Natural killer cell (primary cell): ENCODE results near the gene PEX5L. TPM values are rescaled to one million over a fixed set of nuclear protein-coding genes. Genes with fewer than 3 reads are reported as not detected.

Source experiments
- ATAC-seq, 3 donors: fragments of 150-1000 bp in 2 of 3; fragments of 200-7000 bp in 1 of 3; cut with Tn5 transposase; 1 replicate in 1 of 3; 2 replicates in 2 of 3; pipeline ENCODE4 v1.10.0; 2021; ENCODE audit warnings: mild to moderate bottlenecking in 2 of 3, moderate library complexity in 2 of 3
- DNase-seq, 2 donors: peaks; one replicate each; pipeline versions ENCODE4 v3.0.0 to v3.0.0-alpha.2; 2013 to 2021; ENCODE audit warnings: mixed read lengths in 1 of 2
- H3K27ac ChIP-seq: one replicate; pipeline ENCODE4 v1.5.1; 2013; ENCODE audit warnings: mild to moderate bottlenecking, low read length
- H3K27me3 ChIP-seq: one replicate; pipeline ENCODE4 v1.6.1; 2013; ENCODE audit warnings: low read length; ENCODE audit not compliant: control insufficient read depth, insufficient read depth
- H3K36me3 ChIP-seq: one replicate; pipeline ENCODE4 v1.6.1; 2013; ENCODE audit warnings: low read length; ENCODE audit not compliant: control insufficient read depth, insufficient read depth
- H3K4me1 ChIP-seq: one replicate; pipeline ENCODE4 v1.6.1; 2013; ENCODE audit warnings: low read length; ENCODE audit not compliant: control insufficient read depth, insufficient read depth
- H3K4me3 ChIP-seq: one replicate; pipeline ENCODE4 v1.5.1; 2013; ENCODE audit warnings: low read length
- H3K9me3 ChIP-seq: one replicate; pipeline ENCODE4 v1.6.1; 2013; ENCODE audit warnings: low read length; ENCODE audit not compliant: control insufficient read depth, insufficient read depth
- H3K27ac Mint-ChIP-seq, 2 donors: one replicate each; pipeline ENCODE4 v1.8.0; 2022; ENCODE audit warnings: mild to moderate bottlenecking in 2 of 2, mixed read lengths in 2 of 2, moderate library complexity in 1 of 2
- H3K27me3 Mint-ChIP-seq, 2 donors: one replicate each; pipeline ENCODE4 v1.8.0; 2022; ENCODE audit warnings: low read depth in 2 of 2, mixed read lengths in 2 of 2
- H3K36me3 Mint-ChIP-seq: one replicate; pipeline ENCODE4 v1.8.0; 2022; ENCODE audit warnings: mixed read lengths
- H3K4me1 Mint-ChIP-seq, 2 donors: one replicate each; pipeline ENCODE4 v1.8.0; 2022; ENCODE audit warnings: mixed read lengths in 2 of 2
- H3K4me3 Mint-ChIP-seq: one replicate; pipeline ENCODE4 v1.8.0; 2022; ENCODE audit warnings: mild to moderate bottlenecking, moderate library complexity, mixed read lengths
- H3K9me3 Mint-ChIP-seq, 2 donors: one replicate each; pipeline ENCODE4 v1.8.0; 2022; ENCODE audit warnings: mixed read lengths in 2 of 2
- CTCF ChIP-seq: fragments of 200-600 bp; IDR thresholded peaks from one replicate; pipeline ENCODE4 v1.8.0; 2022; ENCODE audit warnings: antibody characterized with exemption
- WGBS: methylation state at CpG from one replicate; pipeline ENCODE4 v1.1.7; 2013; ENCODE audit warnings: missing lambda C conversion rate; ENCODE audit not compliant: insufficient coverage; 5-methylcytosine and 5-hydroxymethylcytosine counted together
- intact Hi-C: fragments of 100-400 bp; cut with micrococcal nuclease; formaldehyde crosslinking; loops from one replicate; pipeline ENCODE4 v1.14.2; 2022
- total RNA-seq, 4 donors: library from RNA; stranded (reverse); fragments of 120-200 nt in 1 of 4; gene quantifications; one replicate each; pipeline versions ENCODE4 v1.2.3 to v1.2.4, GENCODE V29; 2013 to 2022

The PEX5L gene
- total RNA-seq, 3 donors from 2014 or later (not counting 1 experiment from before 2014, with no cell fraction given): not detected

GRCh38 chr3:180048840-180049239, 12.1 kb upstream of the PEX5L start:
- H3K4me3 ChIP-seq: no peak overlapping the region
- intact Hi-C loops: no loop called here
- no CpG with 5 or more reads among the region's 1 CpG for WGBS
- H3K27me3 Mint-ChIP-seq: no peaks in the 10 kb centered on the region
- no peak overlapping the region for H3K27ac ChIP-seq
- no peak overlapping the region for H3K4me3 Mint-ChIP-seq
- no peaks in the 10 kb centered on the region for H3K4me1 Mint-ChIP-seq
- no peaks in the 10 kb centered on the region for H3K4me1 ChIP-seq
- no peaks in the 10 kb centered on the region for H3K36me3 ChIP-seq
- DNase-seq (no peak), ATAC-seq (no peak)
- H3K9me3 Mint-ChIP-seq: peaks cover 3 to 6% of the 10 kb centered on the region in 2 donors
- no peaks in the 10 kb centered on the region for H3K9me3 ChIP-seq
- no peak overlapping the region for H3K27ac Mint-ChIP-seq
- TF ChIP-seq CTCF: no peak
- no peaks in the 10 kb centered on the region for H3K27me3 ChIP-seq
- no peaks in the 10 kb centered on the region for H3K36me3 Mint-ChIP-seq

- Mint-ChIP-seq H3K4me3 (no peak overlapping the region), H3K27me3 (no peaks in the 10 kb centered on the region), H3K27ac (no peak overlapping the region), H3K36me3 (no peaks in the 10 kb centered on the region), H3K9me3 (peaks cover 3 to 6% of the 10 kb centered on the region in 2 donors), H3K4me1 (no peaks in the 10 kb centered on the region)
- no peak for DNase-seq
- H3K9me3 ChIP-seq: no peaks in the 10 kb centered on the region
- no peak overlapping the region for H3K27ac ChIP-seq
- no peak for ATAC-seq
- H3K36me3 ChIP-seq: no peaks in the 10 kb centered on the region
- no CpG with 5 or more reads among the region's 1 CpG for WGBS
- no peak overlapping the region for H3K4me3 ChIP-seq
- TF ChIP-seq CTCF: no peak
- no peaks in the 10 kb centered on the region for H3K4me1 ChIP-seq
- no peaks in the 10 kb centered on the region for H3K27me3 ChIP-seq
- intact Hi-C loops: no loop called here
These were observed 11.4 kb upstream of the PEX5L start for GRCh38 chr3:180048103-180048502.

DNA sequence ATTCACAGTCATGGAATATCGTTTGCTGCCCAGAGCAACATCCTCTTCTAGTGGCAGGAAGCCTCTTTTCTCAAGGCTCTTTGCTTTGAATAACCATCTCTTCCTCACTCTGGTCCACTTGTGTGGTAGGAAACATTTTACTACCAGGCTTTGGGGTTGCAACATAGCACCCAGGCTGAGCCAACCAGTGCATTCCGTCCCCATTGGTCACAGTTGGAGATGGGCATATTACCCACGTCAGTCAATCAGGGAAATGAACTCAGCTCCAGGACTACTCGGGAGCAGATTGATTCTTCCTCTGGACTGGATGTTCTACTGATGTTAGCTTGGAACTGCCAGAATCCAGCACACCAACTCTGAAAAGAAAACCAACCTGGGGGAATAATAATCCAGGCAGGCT, 4.2 kb upstream of the PEX5L start:
- H3K27me3 Mint-ChIP-seq: peaks cover 25 to 29% of the 10 kb centered on the region in 2 donors

More for the DNA sequence above, 4.2 kb upstream of the PEX5L start:
- Mint-ChIP-seq H3K4me3 (no peak overlapping the region), H3K27ac (no peak overlapping the region), H3K36me3 (peaks cover 7% of the 10 kb centered on the region), H3K9me3 (peaks cover 2 to 3% of the 10 kb centered on the region in 2 donors), H3K4me1 (peaks cover 0 to 5% of the 10 kb centered on the region in 2 donors)
- Histone ChIP-seq H3K4me1 (peaks cover 7% of the 10 kb centered on the region), H3K27ac (no peak overlapping the region), H3K9me3 (no peaks in the 10 kb centered on the region), H3K4me3 (no peak overlapping the region), H3K36me3 (no peaks in the 10 kb centered on the region), H3K27me3 (peaks cover 11% of the 10 kb centered on the region)
- ATAC-seq (no peak), DNase-seq (no peak)
- TF ChIP-seq CTCF: no peak
- intact Hi-C loops: no loop called here
- WGBS: 68% methylated on average over 4 of the region's 4 CpGs
